ENCODE results near the gene DYNLT1. TPM values are rescaled to one million over a fixed set of nuclear protein-coding genes. Genes with fewer than 3 reads are reported as not detected.
"Not testable (repeated sequence)": the region's sequence is repeated elsewhere in the genome, so short reads cannot be mapped to it uniquely, and the experiment has no call there.

The DYNLT1 gene
- total RNA-seq, 1 experiment from 2014 or later = 105 TPM

GRCh38 chr6:158607411-158608170, 37.0 kb downstream of the DYNLT1 start:
- H3K79me2 ChIP-seq (ENCODE audit: low read depth) = no peaks in the 10 kb centered on the region
- intact Hi-C loops (cut with micrococcal nuclease; ENCODE audit: unreplicated experiment) = no loop called here
- H3K36me3 ChIP-seq (ENCODE audit: low read depth) = peaks cover 25% of the 10 kb centered on the region
- BruUV-seq (replicated peaks) = no TSS peak
- no peak overlapping the region for H2AFZ ChIP-seq
- ChIA-PET CTCF (no interaction called here), POLR2A (ENCODE audit: unreplicated experiment) (no interaction called here)
- H3K27ac ChIP-seq = no peak overlapping the region
- H3K9me3 ChIP-seq (ENCODE audit: insufficient read depth, low read depth) = no peaks in the 10 kb centered on the region
- no peak overlapping the region for H3K4me2 ChIP-seq
- no peak for DNase-seq
- H3K4me1 ChIP-seq (replicated peaks; ENCODE audit: insufficient read depth) = no peaks in the 10 kb centered on the region
- TF ChIP-seq CTCF (conservative IDR thresholded peaks at IDR 0.05) (no peak), EZH2 (IDR thresholded peaks at IDR 0.05; ENCODE audit: low read depth) (no peak)
- H3F3A ChIP-seq (ENCODE audit: insufficient read depth, low read depth) = peaks cover 7% of the 10 kb centered on the region; the same call in 1 of the 2 replicates
- H3K27me3 ChIP-seq (ENCODE audit: insufficient read depth, low read depth) = no peaks in the 10 kb centered on the region
- no peak overlapping the region for H3K4me3 ChIP-seq
- H3K9me2 ChIP-seq (ENCODE audit: insufficient read depth) = no peaks in the 10 kb centered on the region
- H4K20me1 ChIP-seq (ENCODE audit: insufficient read depth) = no peaks in the 10 kb centered on the region; the same call in 1 of the 2 replicates

- Histone ChIP-seq H2AFZ (no peak overlapping the region), H3F3A (ENCODE audit: insufficient read depth, low read depth) (peaks cover 3% of the 10 kb centered on the region; the same call in 1 of the 2 replicates), H3K4me1 (replicated peaks; ENCODE audit: insufficient read depth) (no peaks in the 10 kb centered on the region), H3K36me3 (ENCODE audit: low read depth) (peaks cover 24% of the 10 kb centered on the region), H3K27me3 (ENCODE audit: insufficient read depth, low read depth) (no peaks in the 10 kb centered on the region), H3K79me2 (ENCODE audit: low read depth) (no peaks in the 10 kb centered on the region), H3K9me2 (ENCODE audit: insufficient read depth) (no peaks in the 10 kb centered on the region), H3K4me2 (no peak overlapping the region), H3K4me3 (no peak overlapping the region), H3K9me3 (ENCODE audit: insufficient read depth, low read depth) (no peaks in the 10 kb centered on the region), H4K20me1 (ENCODE audit: insufficient read depth) (no peaks in the 10 kb centered on the region; the same call in 1 of the 2 replicates), H3K27ac (no peak overlapping the region)
- no TSS peak for BruUV-seq (replicated peaks)
- CTCF ChIA-PET = no interaction called here
- TF ChIP-seq EZH2 (IDR thresholded peaks at IDR 0.05; ENCODE audit: low read depth) (no peak), CTCF (conservative IDR thresholded peaks at IDR 0.05) (no peak)
- intact Hi-C loops (cut with micrococcal nuclease; ENCODE audit: unreplicated experiment) = no loop called here
- POLR2A ChIA-PET (ENCODE audit: unreplicated experiment) = no interaction called here
- DNase-seq = no peak
These were observed 37.6 kb downstream of the DYNLT1 start for GRCh38 chr6:158606935-158607334.

- H2AFZ ChIP-seq; H3K27ac ChIP-seq; CTCF ChIA-PET; H3F3A ChIP-seq (ENCODE audit: insufficient read depth, low read depth); BruUV-seq (replicated peaks); H3K9me2 ChIP-seq (ENCODE audit: insufficient read depth); intact Hi-C loops (cut with micrococcal nuclease; ENCODE audit: unreplicated experiment); H4K20me1 ChIP-seq (ENCODE audit: insufficient read depth); DNase-seq; H3K9me3 ChIP-seq (ENCODE audit: insufficient read depth, low read depth); H3K4me1 ChIP-seq (replicated peaks; ENCODE audit: insufficient read depth); H3K4me2 ChIP-seq; H3K27me3 ChIP-seq (ENCODE audit: insufficient read depth, low read depth); POLR2A ChIA-PET (ENCODE audit: unreplicated experiment); H3K79me2 ChIP-seq (ENCODE audit: low read depth); H3K4me3 ChIP-seq: not testable (repeated sequence)
- H3K36me3 ChIP-seq (ENCODE audit: low read depth) = peaks cover 24% of the 10 kb centered on the region
These were observed 38.5 kb downstream of the DYNLT1 start for GRCh38 chr6:158606011-158606410.

Data from PC-9 (cell line).